SK-N-SH treated with all-trans-retinoic acid at 6 μM for 48 hours (cell line): ENCODE results near the gene ZBTB32.

ENCODE experiments used
- ESRRG ChIP-seq: fragments of 250-450 bp; sonication (Bioruptor Pico); IDR thresholded peaks from 2 replicates; pipeline ENCODE4 v1.6.1; 2021; ENCODE audit warnings: mild to moderate bottlenecking
- OSR1 ChIP-seq: fragments of 250-450 bp; sonication (Bioruptor Pico); IDR thresholded peaks from 2 replicates; pipeline ENCODE4 v1.8.0; 2022; ENCODE audit warnings: moderate library complexity, mild to moderate bottlenecking, inconsistent platforms
- RARB ChIP-seq: fragments of 250-450 bp; sonication (Bioruptor Pico); IDR thresholded peaks from 2 replicates; pipeline ENCODE4 v1.8.0; 2021; ENCODE audit warnings: mild to moderate bottlenecking, moderate library complexity
- SNAI2 ChIP-seq: fragments of 250-450 bp; sonication (Bioruptor Pico); IDR thresholded peaks from 2 replicates; pipeline ENCODE4 v1.5.0; 2020; ENCODE audit warnings: mild to moderate bottlenecking, moderate library complexity
- TOX ChIP-seq: fragments of 250-450 bp; sonication (Bioruptor Pico); IDR thresholded peaks from 2 replicates; pipeline ENCODE4 v1.8.0; 2021; ENCODE audit warnings: mild to moderate bottlenecking, moderate library complexity, borderline replicate concordance
- ZNF565 ChIP-seq: fragments of 450-650 bp; formaldehyde crosslinking; conservative IDR thresholded peaks from 2 replicates; pipeline ENCODE4 v1.5.0; 2020; ENCODE audit warnings: low read depth, mild to moderate bottlenecking, moderate library complexity
- ZNF8 ChIP-seq: fragments of 450-650 bp; formaldehyde crosslinking; IDR thresholded peaks from 2 replicates; pipeline ENCODE4 v1.5.0; 2020; ENCODE audit warnings: mild to moderate bottlenecking, moderate library complexity
- TF ChIP-seq, protein P1 (sequence below): fragments of 250-450 bp; sonication (Bioruptor Pico); IDR thresholded peaks from 2 replicates; pipeline ENCODE4 v1.8.0; 2020; ENCODE audit warnings: mild to moderate bottlenecking, moderate library complexity, borderline replicate concordance
- TF ChIP-seq, protein P2 (sequence below): fragments of 250-450 bp; sonication (Bioruptor Pico); IDR thresholded peaks from 2 replicates; pipeline ENCODE4 v1.5.1; 2020; ENCODE audit warnings: low read depth, mild to moderate bottlenecking, moderate library complexity

DNA sequence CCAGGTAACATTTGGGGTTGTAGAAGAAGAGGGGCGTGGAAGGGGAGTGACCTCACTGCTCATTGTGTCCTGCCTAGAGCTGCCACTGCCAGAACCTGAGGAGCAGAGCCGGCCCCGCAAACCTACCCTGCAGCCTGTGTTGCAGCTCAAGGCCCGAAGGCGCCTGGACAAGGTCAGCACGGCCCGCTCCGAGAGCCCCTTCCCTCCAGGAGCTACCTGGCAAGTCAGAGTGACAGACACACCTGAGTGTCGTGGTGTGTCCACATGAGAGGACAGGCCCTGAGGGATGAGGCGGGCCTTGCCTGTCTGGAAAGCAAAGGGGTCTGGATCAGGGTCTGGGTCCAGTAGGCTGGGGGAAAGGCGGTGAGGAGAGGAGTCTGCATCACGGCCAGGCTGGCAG is 20.2 kb downstream of the ZBTB32 start:
- TF ChIP-seq TOX (no peak), RARB (CRISPR knock-in tag) (no peak), OSR1 (CRISPR knock-in tag) (no peak), ESRRG (CRISPR knock-in tag) (no peak), ZNF8 (no peak), ZNF565 (CRISPR knock-in tag) (no peak), SNAI2 (CRISPR knock-in tag) (no peak)
- TF ChIP-seq, protein P1, sequence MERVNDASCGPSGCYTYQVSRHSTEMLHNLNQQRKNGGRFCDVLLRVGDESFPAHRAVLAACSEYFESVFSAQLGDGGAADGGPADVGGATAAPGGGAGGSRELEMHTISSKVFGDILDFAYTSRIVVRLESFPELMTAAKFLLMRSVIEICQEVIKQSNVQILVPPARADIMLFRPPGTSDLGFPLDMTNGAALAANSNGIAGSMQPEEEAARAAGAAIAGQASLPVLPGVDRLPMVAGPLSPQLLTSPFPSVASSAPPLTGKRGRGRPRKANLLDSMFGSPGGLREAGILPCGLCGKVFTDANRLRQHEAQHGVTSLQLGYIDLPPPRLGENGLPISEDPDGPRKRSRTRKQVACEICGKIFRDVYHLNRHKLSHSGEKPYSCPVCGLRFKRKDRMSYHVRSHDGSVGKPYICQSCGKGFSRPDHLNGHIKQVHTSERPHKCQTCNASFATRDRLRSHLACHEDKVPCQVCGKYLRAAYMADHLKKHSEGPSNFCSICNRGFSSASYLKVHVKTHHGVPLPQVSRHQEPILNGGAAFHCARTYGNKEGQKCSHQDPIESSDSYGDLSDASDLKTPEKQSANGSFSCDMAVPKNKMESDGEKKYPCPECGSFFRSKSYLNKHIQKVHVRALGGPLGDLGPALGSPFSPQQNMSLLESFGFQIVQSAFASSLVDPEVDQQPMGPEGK: no peak
- TF ChIP-seq, protein P2, sequence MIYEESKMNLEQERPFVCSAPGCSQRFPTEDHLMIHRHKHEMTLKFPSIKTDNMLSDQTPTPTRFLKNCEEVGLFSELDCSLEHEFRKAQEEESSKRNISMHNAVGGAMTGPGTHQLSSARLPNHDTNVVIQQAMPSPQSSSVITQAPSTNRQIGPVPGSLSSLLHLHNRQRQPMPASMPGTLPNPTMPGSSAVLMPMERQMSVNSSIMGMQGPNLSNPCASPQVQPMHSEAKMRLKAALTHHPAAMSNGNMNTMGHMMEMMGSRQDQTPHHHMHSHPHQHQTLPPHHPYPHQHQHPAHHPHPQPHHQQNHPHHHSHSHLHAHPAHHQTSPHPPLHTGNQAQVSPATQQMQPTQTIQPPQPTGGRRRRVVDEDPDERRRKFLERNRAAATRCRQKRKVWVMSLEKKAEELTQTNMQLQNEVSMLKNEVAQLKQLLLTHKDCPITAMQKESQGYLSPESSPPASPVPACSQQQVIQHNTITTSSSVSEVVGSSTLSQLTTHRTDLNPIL: no peak
